Measurements from ENCODE around the gene QSOX1. TPM values are rescaled to one million over a fixed set of nuclear protein-coding genes. Genes with fewer than 3 reads are reported as not detected.

Gene QSOX1
- total and polyA plus RNA-seq, 2 donors (not counting 3 experiments of a cell fraction or from before 2014, with no cell fraction given) = 256 to 415 TPM

- CTCF ChIA-PET = interaction anchor here (0.8 to 2.3 kb wide), 7 partner anchors 9 to 445 kb away, joined by 3 to 18 read pairs (median 3); no protein-coding TSS in a partner anchor
- H3K27me3 ChIP-seq (ENCODE audit: control insufficient read depth in 2 of 2, insufficient read depth in 2 of 2, low read length in 2 of 2) = no peaks in the 10 kb centered on the region
- H3K36me3 ChIP-seq (ENCODE audit: control insufficient read depth in 2 of 2, extremely low read depth in 1 of 2, insufficient read depth in 2 of 2, low read length in 2 of 2) = no peaks in the 10 kb centered on the region
- peaks cover 60% of the 10 kb centered on the region for H3K4me1 ChIP-seq (ENCODE audit: control insufficient read depth, extremely low read depth, insufficient read depth, low read length)
- no peaks in the 10 kb centered on the region for H4K20me1 ChIP-seq (replicated peaks; ENCODE audit: control insufficient read depth, extremely low read depth, insufficient read depth, low read length)
- peak overlapping the region; percentile 58 for H3K27ac ChIP-seq (ENCODE audit: insufficient read depth, low read depth, low read length)
- TSS peak; percentile 88 for BruUV-seq (replicated peaks)
- peak overlapping the region; percentile 47 for H2AFZ ChIP-seq (ENCODE audit: low read depth, low read length)
- TF ChIP-seq POLR2A (IDR thresholded peaks at IDR 0.05; ENCODE audit: low read depth, low read length) (peak; percentile 16), EZH2 (IDR thresholded peaks at IDR 0.05; ENCODE audit: borderline replicate concordance, low read depth, low read length, severe bottlenecking) (no peak)
- peak overlapping the region; percentile 88 for H3K9ac ChIP-seq (replicated peaks; ENCODE audit: extremely low read depth, insufficient read depth, low read length)
- POLR2A ChIA-PET = interaction anchor here (1.2 to 1.6 kb wide), 2 partner anchors 14 to 200 kb away, joined by 5 to 7 read pairs; partner anchors contain the start of gene CEP350
- no peak for DNase-seq (ENCODE audit: low read depth, low spot score)
- no peak for FAIRE-seq
- dilution Hi-C loops (cut with MboI; ENCODE audit: extremely low pct_ligation_motif_present, low sequenced_read_pairs) = no loop called here
- peak overlapping the region; percentile 90 for H3K4me2 ChIP-seq (ENCODE audit: insufficient read depth, low read length)
- H3K9me1 ChIP-seq (replicated peaks; ENCODE audit: control insufficient read depth, extremely low read depth, insufficient read depth, low read length) = no peaks in the 10 kb centered on the region
- no peaks in the 10 kb centered on the region for H3K9me3 ChIP-seq (replicated peaks; ENCODE audit: control insufficient read depth, insufficient read depth, low read length)
- H3K79me2 ChIP-seq (ENCODE audit: control insufficient read depth, insufficient read depth, low read length) = peaks cover 39% of the 10 kb centered on the region
- intact Hi-C loops (cut with micrococcal nuclease) = loop anchor here (1.0 to 5.0 kb wide), 3 partner anchors 127 to 478 kb away; partner anchors contain the start of genes CEP350 and XPR1
- H3K4me3 ChIP-seq (replicated peaks in 1 of 3; ENCODE audit: insufficient read depth in 1 of 3, low read depth in 1 of 3, low read length in 3 of 3) = peak overlapping the region; percentile 54 to 90 (median 87)
Measured at GRCh38 chr1:180154003-180154324, 705 bp upstream of the QSOX1 start.

- intact Hi-C loops (cut with micrococcal nuclease) = no loop called here
- no peaks in the 10 kb centered on the region for H4K20me1 ChIP-seq (replicated peaks; ENCODE audit: control insufficient read depth, extremely low read depth, insufficient read depth, low read length)
- dilution Hi-C loops (cut with MboI; ENCODE audit: extremely low pct_ligation_motif_present, low sequenced_read_pairs) = no loop called here
- H2AFZ ChIP-seq (ENCODE audit: low read depth, low read length) = peak overlapping the region; percentile 44
- peak overlapping the region; percentile 55 for H3K9ac ChIP-seq (replicated peaks; ENCODE audit: extremely low read depth, insufficient read depth, low read length)
- DNase-seq (ENCODE audit: low read depth, low spot score) (peak; percentile 24), FAIRE-seq (no peak)
- peak overlapping the region; percentile 43 to 90 (median 74) for H3K4me3 ChIP-seq (replicated peaks in 1 of 3; ENCODE audit: insufficient read depth in 1 of 3, low read depth in 1 of 3, low read length in 3 of 3)
- TF ChIP-seq GATA2 (IDR thresholded peaks at IDR 0.05; ENCODE audit: insufficient read depth, insufficient read length, low read depth, low read length) = no peak
- no peak for TF ChIP-seq POLR2A (IDR thresholded peaks at IDR 0.05; ENCODE audit: low read depth, low read length)
- TF ChIP-seq POLR2AphosphoS5 (IDR thresholded peaks at IDR 0.05; ENCODE audit: insufficient read depth, low read depth, low read length) = no peak
- no peak for TF ChIP-seq JUN (IDR thresholded peaks at IDR 0.05; ENCODE audit: borderline replicate concordance, insufficient read depth, insufficient read length, low read depth)
- TF ChIP-seq MAX (IDR thresholded peaks at IDR 0.05; ENCODE audit: insufficient read depth, insufficient read length) = no peak
- TF ChIP-seq FOS (IDR thresholded peaks at IDR 0.05; ENCODE audit: borderline replicate concordance, insufficient read depth, low read length) = no peak
- TF ChIP-seq EZH2 (IDR thresholded peaks at IDR 0.05; ENCODE audit: borderline replicate concordance, low read depth, low read length, severe bottlenecking) = no peak
- no peak for TF ChIP-seq MYC (IDR thresholded peaks at IDR 0.05; ENCODE audit: low read depth, low read length)
- TF ChIP-seq, protein P1, sequence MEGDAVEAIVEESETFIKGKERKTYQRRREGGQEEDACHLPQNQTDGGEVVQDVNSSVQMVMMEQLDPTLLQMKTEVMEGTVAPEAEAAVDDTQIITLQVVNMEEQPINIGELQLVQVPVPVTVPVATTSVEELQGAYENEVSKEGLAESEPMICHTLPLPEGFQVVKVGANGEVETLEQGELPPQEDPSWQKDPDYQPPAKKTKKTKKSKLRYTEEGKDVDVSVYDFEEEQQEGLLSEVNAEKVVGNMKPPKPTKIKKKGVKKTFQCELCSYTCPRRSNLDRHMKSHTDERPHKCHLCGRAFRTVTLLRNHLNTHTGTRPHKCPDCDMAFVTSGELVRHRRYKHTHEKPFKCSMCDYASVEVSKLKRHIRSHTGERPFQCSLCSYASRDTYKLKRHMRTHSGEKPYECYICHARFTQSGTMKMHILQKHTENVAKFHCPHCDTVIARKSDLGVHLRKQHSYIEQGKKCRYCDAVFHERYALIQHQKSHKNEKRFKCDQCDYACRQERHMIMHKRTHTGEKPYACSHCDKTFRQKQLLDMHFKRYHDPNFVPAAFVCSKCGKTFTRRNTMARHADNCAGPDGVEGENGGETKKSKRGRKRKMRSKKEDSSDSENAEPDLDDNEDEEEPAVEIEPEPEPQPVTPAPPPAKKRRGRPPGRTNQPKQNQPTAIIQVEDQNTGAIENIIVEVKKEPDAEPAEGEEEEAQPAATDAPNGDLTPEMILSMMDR (IDR thresholded peaks at IDR 0.05; ENCODE audit: extremely low read depth in 1 of 2, insufficient read depth in 1 of 2, low read depth in 1 of 2, low read length in 2 of 2) = no peak
- ChIA-PET POLR2A (interaction anchor here (1.2 to 1.6 kb wide), 2 partner anchors 12 to 201 kb away, joined by 5 to 7 read pairs; partner anchors contain the start of gene CEP350), CTCF (interaction anchor here (1.0 to 2.3 kb wide), 8 partner anchors 13 to 446 kb away, joined by 3 to 18 read pairs (median 3); no protein-coding TSS in a partner anchor)
- H3K4me2 ChIP-seq (ENCODE audit: insufficient read depth, low read length) = peak overlapping the region; percentile 85
- H3K36me3 ChIP-seq (ENCODE audit: control insufficient read depth in 2 of 2, extremely low read depth in 1 of 2, insufficient read depth in 2 of 2, low read length in 2 of 2) = no peaks in the 10 kb centered on the region
- no TSS peak for BruUV-seq (replicated peaks)
- H3K4me1 ChIP-seq (ENCODE audit: control insufficient read depth, extremely low read depth, insufficient read depth, low read length) = peaks cover 60% of the 10 kb centered on the region
- H3K9me1 ChIP-seq (replicated peaks; ENCODE audit: control insufficient read depth, extremely low read depth, insufficient read depth, low read length) = no peaks in the 10 kb centered on the region
- H3K9me3 ChIP-seq (replicated peaks; ENCODE audit: control insufficient read depth, insufficient read depth, low read length) = no peaks in the 10 kb centered on the region
- H3K27me3 ChIP-seq (ENCODE audit: control insufficient read depth in 2 of 2, insufficient read depth in 2 of 2, low read length in 2 of 2) = no peaks in the 10 kb centered on the region
- H3K79me2 ChIP-seq (ENCODE audit: control insufficient read depth, insufficient read depth, low read length) = peaks cover 51% of the 10 kb centered on the region
- H3K27ac ChIP-seq (ENCODE audit: insufficient read depth, low read depth, low read length) = peak overlapping the region; percentile 1
Measured at GRCh38 chr1:180155182-180155682, 563 bp downstream of the QSOX1 start.

Measured in endothelial cell of umbilical vein (primary cell).